Stimulated activated CD4-positive, alpha-beta T cell treated with anti-CD3 and anti-CD28 coated beads, Interleukin-1b, Interleukin-23, amount 100 ng/mL, for 48 hours (primary cell): ENCODE data around the gene RIOX2.
"Not testable (repeated sequence)": the region's sequence is repeated elsewhere in the genome, so short reads cannot be mapped to it uniquely, and the experiment has no call there.

Experiments
- DNase-seq: peaks from one replicate; pipeline ENCODE4 v3.0.0-alpha.2; 2020

RIOX2 gene

GRCh38 chr3:97971679-97972567 lies at the start of gene RIOX2:
Gene RIOX2, minus strand, starts transcription at chr3:97972431. Its CDS starts 4,838 bp downstream, at chr3:97967593.
- DNase-seq: peak; percentile 82

- DNase-seq: no peak
Observed at GRCh38 chr3:98020412-98020811, 48.2 kb upstream of the RIOX2 start.

- DNase-seq: no peak
Observed at GRCh38 chr3:98018301-98018700, 46.1 kb upstream of the RIOX2 start.

GRCh38 chr3:98014268-98014585 lies 42.0 kb upstream of the RIOX2 start:
- DNase-seq: no peak

- no peak for DNase-seq
Observed at GRCh38 chr3:98013411-98014267, 41.4 kb upstream of the RIOX2 start.

GRCh38 chr3:98012979-98013378 lies 40.7 kb upstream of the RIOX2 start:
- no peak for DNase-seq

DNA sequence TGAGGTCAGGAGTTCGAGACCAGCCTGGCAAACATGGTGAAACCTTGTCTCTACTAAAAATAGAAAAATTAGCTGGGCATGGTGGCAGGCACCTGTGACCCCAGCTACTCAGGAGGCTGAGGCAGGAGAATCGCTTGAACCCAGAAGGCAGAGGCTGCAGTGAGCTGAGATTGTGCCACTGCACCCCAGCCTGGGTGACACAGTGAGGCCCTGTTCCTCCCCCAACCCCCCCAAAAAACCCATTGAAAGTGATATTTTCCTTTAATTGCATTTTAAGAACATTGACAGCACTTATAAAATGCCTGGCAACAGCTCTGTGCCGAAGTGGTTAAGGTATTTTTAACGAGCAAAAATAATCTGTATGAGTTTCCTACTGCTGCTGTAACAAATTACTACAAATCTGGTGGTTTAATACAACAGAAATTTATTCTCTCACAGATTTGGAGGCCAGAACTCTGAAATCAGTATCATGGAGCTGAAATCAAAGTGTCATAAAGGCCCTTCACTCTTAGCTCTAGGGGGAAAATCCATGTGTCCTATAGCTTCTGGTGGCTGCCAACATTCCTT lies 38.7 kb upstream of the RIOX2 start:
- DNase-seq: not testable (repeated sequence)

GRCh38 chr3:98010194-98010882 lies 38.1 kb upstream of the RIOX2 start:
- DNase-seq: no peak

DNA sequence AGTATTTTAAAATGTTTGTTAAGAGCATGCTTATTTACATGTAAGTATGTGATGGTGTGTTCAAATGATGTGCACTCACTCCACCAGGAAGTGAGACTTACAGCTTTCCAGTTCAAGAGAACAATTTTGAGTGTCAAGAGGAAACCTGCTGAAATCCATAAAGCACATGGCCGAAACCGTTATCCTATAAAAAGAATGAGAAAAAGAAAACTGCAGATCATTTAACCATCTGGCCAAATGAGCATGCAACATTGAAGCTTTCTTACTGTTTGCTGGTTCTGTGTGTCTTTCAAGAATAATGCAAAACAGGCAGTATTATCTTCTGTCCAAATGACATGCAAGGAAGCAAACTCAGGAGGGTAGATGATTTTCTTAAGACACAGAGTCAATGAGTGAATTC lies 36.6 kb upstream of the RIOX2 start:
- no peak for DNase-seq

GRCh38 chr3:98005438-98005837 lies 33.2 kb upstream of the RIOX2 start:
- no peak for DNase-seq

DNA sequence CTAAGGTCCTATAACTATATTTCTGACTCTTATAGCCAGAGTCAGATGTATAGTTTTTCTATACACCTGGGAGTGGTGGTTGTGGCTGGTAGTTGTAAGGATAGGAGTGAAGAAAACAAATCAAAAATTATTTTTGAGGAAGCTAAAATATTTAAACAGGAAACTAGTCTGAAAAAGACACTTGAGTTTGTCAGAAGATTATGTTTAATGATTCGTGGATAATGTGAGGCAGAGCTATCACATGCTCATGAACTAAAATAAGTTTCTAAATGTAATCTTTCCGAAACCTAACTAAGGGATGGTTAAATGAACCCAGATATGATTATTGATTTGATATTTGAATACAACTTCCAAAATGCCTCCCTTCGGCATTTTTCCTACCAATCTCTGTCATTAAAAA lies 32.5 kb upstream of the RIOX2 start:
- DNase-seq: no peak

DNA sequence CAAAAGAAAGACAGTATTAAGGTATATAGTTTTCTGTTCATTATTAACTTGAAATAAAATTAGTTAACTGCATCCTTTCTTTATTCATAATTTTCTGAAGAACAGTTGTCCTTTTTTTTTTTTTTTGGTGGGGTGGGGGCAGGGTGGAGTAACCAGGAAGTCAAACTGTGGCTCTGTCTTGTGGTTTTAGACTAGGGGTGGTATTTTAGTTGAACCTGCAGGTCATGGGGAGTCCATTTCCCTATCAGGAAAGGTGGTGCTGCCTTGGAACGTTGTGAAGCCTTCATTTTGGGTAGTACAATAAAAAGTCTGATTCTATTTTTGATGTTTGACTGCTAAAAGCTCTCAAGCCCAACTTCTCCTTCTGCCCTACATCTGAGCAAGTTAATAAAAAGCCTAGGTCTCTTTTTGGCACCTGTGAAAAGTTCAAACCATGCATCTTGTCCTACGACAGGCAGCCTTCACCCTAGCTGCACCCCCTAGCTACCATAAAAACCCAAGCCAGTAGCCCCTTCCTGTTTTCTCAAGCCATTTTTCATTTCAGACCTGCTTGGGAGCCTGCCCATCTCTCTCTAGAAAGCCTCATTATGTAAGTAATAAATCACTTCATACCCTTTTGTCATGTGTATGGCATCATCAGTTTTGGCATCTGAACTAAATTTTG lies 31.2 kb upstream of the RIOX2 start:
- no peak for DNase-seq

DNA sequence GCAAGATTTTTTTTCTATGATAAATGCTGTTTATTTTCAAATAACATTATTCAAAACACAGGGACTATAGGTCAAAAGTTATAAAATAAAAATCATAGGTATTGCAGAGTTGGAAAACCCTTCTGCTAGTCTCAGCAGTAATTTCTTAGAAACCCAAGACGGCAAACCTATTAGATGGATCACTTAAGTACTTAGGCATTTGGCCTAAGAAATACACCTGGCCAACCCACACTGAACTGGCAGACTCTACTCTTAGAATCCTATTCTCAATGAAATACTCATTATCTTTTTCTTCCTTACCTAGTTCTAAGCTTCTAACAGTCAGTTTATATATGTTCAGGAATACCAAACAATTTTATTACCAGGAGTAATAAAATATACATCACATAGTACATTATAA lies 30.5 kb upstream of the RIOX2 start:
- no peak for DNase-seq

GRCh38 chr3:97999994-98000393 lies 27.8 kb upstream of the RIOX2 start:
- DNase-seq: no peak

- DNase-seq: no peak
Observed at GRCh38 chr3:97999103-97999502, 26.9 kb upstream of the RIOX2 start.

GRCh38 chr3:97996988-97997387 lies 24.8 kb upstream of the RIOX2 start:
- no peak for DNase-seq

DNA sequence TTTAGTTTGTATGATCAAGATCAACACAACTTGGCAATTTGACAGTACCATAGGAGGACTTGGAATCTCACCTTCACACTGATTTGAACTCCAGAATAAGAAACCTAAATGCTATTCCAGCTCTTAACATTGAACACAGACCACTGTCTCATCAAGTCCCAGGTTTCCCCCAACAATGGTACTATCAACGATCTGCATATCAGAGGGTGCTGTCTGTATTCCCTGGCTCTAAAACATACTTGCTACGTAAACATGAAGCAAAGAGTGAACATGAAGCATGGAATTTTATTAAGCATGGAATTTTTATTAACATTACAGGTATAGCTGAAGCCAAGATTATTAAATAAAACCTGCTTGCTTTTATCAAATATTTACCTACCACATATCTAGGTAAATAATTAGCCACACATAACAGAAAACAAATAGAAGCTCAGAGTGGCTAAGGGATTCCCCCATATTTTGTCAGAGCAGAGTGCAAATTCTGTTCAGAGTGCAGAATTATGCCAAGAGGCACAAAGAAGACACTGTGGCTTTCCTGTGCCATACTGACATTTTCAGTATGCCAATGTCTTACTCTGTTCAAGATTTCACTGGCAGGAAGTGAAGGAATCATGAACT lies 22.2 kb upstream of the RIOX2 start:
- no peak for DNase-seq

- DNase-seq: no peak
Observed at GRCh38 chr3:97993526-97993925, 21.3 kb upstream of the RIOX2 start.

DNA sequence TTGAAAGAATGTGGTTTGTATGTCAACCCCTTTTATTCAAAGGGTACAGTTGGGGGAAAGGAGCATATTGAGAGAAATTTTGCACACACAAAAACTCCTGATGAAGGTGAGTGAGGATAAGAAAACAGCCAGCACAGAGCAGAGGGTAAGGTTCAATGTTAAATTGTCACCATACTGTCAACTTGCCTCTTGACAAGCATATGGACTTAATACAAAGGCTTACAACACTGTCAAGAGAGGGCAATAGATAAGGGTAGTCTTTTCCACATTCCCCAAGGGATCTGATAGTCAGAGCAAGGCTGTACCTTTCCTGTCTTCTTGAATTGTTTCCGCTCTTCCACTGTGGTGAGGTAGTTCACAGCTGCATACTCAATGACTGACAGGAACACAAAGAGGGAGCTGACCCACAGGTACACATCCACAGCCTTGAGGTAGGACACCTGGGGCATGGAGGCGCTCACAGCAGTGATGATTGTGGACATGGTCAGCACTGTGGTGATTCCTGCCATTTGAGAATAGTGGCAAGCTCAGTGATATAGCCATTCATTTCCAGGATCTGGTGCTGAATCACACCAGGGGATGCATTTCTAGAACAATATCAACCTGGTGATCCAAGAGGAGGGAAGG lies 20.4 kb upstream of the RIOX2 start:
- no peak for DNase-seq

DNA sequence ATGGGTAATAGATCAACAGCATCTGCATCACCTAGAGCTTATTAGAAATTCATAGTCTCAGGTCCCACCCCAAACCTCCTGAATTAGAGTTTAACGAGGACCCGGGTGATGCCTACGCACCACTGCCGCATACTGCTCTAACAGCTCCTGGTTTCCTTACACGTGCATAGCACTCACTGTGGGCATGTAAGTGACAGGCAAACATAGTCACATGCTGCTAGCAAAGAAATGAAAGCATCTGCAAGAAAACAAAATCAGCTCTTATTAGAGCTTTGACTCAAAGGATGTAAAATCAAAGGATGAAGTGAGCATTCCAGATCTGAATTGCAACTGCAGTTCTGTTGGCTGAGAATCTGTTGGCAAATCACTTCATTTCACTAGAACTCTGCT lies 19.1 kb upstream of the RIOX2 start:
- no peak for DNase-seq

DNA sequence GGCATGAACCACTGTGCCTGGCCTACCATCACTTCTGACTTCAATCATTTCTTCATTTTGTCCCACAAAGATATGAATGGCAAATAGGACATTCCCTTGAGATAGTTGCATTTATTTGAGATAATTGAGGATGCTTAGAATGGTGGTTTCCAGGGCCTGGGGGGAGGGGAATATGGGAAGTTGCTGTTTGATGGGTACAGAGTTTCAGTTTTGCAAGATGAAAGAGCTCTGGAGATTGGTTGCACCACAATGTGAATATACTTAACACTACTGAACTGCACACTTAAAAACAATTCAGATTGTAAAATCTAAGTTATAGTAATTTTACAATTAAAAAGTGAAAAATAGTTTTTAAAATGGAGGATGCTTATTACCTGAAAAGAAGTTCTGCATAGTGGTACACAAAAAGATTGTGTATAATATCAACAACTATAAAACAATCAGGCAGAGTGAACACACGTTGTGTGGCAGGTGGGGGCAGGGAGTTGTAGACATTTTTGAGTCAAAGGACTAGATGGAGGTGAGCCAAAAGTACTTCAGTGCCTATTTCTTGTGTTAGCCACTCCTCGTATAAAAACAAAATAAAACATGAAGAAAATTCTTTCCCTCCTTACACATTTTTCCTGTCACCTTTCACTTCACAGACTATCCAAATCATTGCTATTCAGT lies 18.5 kb upstream of the RIOX2 start:
- DNase-seq: no peak
